CMK (cell line): Measurements from ENCODE around the gene LTB4R2.
"Not testable (repeated sequence)": the region's sequence is repeated elsewhere in the genome, so short reads cannot be mapped to it uniquely, and the experiment has no call there.

Experiments
- DNase-seq: peaks from one replicate; pipeline ENCODE4 v3.0.0-alpha.2; 2010; ENCODE audit warnings: low read depth

The LTB4R2 gene

DNA sequence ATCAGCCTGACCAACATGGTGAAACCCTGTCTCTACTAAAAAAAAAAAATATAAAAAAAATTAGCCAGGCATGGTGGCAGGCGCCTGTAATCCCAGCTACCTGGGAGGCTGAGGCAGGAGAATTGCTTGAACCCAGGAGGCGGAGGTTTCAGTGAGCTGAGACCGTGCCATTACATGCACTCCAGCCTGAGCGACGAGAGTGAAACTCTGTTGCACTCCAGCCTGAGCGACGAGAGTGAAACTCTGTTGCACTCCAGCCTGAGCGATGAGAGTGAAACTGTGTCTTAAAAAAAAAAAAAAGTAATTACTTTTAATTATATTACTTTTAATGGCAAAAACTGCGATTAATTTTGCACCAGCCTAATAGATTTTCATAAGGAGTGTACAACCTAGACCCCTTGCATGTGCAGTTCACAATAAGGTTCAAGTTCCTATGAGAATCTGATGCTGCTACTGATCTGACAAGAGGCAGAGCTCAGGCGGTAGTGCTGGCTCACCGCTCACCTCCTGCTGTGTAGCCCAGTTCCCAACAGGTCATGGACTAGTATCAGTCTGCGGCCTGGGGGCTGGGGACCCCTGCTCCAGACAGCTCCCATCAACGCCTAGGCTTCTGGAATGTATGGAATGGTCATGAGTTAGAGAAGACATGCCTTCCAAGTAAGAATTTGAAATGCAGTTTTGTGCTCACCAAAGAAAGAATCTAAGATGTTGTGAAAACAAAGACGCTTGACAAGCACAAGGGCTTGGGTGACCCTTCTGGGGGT, 11.5 kb downstream of the LTB4R2 start:
- no peak for DNase-seq

DNA sequence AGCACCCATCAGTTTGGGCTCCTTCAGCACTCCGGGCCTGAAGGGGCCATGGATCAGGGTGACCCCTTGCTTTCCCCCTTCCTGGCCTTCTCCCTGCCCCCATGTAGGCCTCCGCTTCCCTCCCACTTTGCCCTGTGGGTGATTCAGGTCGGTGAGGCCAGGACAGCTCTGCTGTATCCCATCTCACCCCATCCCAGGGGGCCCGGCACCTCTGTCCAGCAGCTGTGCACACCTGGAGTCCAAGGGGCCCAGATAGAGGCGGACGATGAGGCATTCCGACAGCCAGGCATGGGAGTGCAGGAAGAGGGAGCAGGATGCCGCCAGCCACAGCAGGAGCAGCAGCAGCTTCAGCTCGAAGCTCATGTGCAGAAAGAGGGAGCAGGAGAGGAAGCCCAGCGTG, 12.7 kb downstream of the LTB4R2 start:
- no peak for DNase-seq

DNA sequence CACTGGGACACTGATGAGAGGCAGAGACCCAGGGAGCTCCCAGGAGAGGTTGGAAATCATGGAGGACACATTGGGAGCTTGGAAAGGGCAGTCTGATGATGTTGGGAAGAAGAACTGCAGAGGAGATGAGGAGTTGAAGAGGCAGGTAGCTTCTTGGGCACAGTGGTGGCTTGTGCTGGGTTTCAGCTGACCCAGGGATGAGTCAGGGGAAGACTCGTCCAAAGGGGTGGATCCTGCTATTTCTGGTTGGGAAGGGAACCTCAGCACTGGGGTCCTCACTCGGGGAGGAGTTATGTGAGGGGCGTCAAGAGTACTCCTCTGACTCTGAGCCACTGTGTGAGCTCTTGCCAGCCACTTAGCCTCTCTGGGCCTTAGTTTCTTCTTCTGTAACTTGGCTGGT, 13.4 kb downstream of the LTB4R2 start:
- no peak for DNase-seq

DNA sequence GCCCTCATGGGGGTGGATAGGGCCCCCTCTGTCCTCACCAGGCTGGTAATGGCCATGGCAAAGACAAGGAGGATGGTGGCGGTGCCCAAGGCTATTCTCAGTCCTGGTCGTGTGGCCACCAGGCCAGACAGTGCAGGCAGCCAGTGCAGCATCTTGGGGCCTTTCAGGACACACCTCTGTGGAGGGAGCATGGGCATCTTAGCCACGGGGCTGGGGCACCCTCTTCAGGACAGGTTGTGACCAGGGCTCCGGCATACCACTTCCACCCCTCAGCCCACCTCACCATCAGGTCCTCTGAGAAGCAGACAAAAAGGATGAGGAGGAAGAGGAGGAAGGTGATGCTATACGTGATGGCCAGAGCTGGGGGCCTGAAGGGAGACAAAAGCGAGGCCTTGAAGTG, 14.1 kb downstream of the LTB4R2 start:
- no peak for DNase-seq

- DNase-seq = no peak
Measured at GRCh38 chr14:24325041-24325530, 15.1 kb downstream of the LTB4R2 start.

DNA sequence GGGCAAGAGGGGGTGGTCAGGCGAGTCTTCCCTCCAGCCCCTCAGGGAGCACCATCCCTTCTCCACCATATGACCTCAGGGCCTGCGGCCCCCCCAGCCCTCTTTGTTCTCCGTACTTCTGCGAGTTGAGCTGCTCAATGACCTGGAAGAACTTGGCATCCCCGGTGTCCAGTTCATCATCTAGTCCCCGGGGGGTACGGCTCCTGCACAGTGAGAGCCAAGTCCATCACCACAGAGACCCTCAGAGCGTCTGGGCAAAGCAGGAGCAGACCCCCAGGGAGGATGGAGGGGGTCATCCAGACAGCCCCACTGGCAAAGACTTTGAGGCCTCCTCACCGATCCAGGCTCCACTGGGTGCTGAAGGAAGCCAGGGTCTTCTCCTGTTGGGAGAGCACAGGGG, 16.0 kb downstream of the LTB4R2 start:
- DNase-seq = no peak

DNA sequence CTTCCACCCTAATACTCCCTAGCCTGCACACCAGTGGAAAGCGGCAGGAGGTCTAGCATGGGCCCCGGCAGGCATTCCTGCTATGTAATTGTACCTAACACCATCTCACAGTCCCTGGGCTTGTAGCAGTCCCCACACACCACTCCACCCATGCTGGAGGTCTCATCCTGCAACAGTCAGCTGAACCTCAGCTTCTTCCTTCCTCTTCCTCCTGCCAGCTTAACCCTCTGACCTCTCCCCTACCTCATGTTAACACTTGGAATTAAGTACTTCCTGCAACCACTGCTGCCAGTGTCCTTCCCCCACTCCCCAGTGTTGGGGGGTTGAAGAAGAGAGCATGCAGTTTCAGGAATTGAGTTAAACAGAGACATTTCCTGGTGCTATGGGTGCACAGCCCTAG, 17.4 kb downstream of the LTB4R2 start:
- no peak for DNase-seq

DNA sequence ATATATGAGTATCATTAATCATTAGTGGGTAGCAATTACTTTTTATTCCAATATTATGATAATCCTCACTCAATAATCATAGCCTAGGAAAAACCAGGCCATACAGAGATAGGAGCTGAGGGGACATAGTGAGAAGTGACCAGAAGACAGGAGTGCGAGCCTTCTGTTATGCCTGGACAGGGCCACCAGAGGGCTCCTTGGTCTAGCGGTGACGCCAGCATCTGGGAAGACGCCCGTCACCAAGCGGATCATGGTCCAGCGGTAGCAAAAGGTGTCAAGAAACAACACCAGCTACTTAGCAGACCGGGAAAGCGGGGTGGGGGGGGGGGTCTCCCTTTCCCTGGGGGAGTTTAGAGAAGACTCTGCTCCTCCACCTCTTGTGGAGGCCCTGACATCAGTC, 18.0 kb downstream of the LTB4R2 start:
- not testable (repeated sequence) for DNase-seq

GRCh38 chr14:24329073-24329663, 19.2 kb downstream of the LTB4R2 start:
- no peak for DNase-seq

- DNase-seq = peak; percentile 72
Measured at GRCh38 chr14:24329736-24330135, 19.8 kb downstream of the LTB4R2 start.

GRCh38 chr14:24330973-24331674, 21.2 kb downstream of the LTB4R2 start:
- no peak for DNase-seq

- no peak for DNase-seq
Measured at GRCh38 chr14:24331731-24332267, 21.9 kb downstream of the LTB4R2 start.

DNA sequence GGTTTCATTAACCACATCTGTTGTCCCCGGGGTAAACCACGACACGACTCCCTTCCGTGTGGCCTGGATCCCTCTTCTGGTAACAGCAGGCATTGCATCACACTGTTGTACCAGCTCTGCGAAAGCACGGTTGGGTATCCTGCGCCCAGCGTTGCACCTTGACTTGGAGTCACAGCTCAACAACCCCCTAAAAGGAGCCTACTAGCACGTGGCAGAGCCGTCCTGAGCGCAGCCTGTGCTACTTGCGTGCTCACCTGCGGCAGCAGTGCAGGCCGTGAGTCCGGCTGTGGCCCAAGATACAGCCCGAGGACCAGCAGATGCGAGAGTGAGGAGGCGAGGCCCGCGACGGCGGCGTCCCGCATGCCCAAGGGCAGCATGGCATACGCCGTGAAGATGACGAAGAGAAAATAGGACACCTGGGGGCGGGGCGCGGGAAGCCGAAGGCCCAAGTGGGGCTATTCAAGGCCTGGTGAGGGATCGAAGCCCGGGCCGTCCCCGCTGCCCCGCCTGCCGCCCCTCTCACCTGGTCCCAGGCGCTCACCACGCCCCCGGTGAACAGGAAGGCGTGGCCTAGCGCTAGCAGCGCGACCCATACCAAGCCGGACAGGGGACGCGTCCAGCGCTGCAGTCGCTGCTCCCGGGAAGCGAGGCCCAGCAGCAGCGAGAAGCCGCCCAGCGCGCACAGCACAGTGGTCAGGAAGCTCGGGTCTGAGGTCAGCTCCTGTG, 22.5 kb downstream of the LTB4R2 start:
- DNase-seq = peak; percentile 59

GRCh38 chr14:24334431-24335291, 24.7 kb downstream of the LTB4R2 start, which contains the start of gene ADCY4:
Gene ADCY4 (minus strand): TSS chr14:24335071. CDS start chr14:24334652, 419 bp downstream.
- no peak for DNase-seq

GRCh38 chr14:24335461-24336171, 25.7 kb downstream of the LTB4R2 start:
- peak; percentile 54 for DNase-seq

GRCh38 chr14:24337144-24337823, 27.3 kb downstream of the LTB4R2 start:
- no peak for DNase-seq

- DNase-seq = no peak
Measured at GRCh38 chr14:24337824-24338175, 27.9 kb downstream of the LTB4R2 start.

DNA sequence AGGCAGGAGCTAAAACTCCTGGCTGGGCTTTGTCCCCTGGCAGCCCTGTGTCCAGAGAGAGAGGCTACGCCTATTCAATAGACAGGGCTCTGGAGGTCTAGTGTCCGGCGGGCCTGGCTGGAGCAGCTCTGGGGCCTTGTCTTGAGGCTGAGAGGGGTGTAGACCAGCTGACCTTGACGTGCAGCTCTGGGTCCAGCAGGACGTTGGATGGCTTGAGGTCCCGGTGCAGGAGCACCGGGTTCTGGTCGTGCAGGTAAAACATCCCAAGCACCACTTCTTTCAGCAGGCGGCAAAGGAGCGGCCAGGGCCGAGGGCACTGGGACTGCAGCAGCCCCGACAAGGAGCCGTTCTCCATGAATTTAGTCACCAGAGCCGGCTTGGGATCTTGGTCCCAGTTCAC, 28.9 kb downstream of the LTB4R2 start:
- DNase-seq = no peak

- DNase-seq = no peak
Measured at GRCh38 chr14:24339284-24340151, 29.6 kb downstream of the LTB4R2 start, which contains the start of gene RIPK3. Gene RIPK3 (minus strand): TSS chr14:24339991. CDS start chr14:24339826, 165 bp downstream.
